Measurements from ENCODE around the gene ADA.

Gene ADA

GRCh38 chr20:44691424-44692423 is 40.2 kb upstream of the ADA start:
- no peaks in the 10 kb centered on the region for H3K9me3 ChIP-seq (ENCODE audit: control insufficient read depth in 2 of 2, low read length in 2 of 2)
- H3K27ac ChIP-seq (ENCODE audit: low read depth in 2 of 2, low read length in 2 of 2), result no peak overlapping the region
- no peaks in the 10 kb centered on the region for H3K36me3 ChIP-seq (ENCODE audit: control insufficient read depth in 2 of 2, insufficient read depth in 2 of 2, low read length in 2 of 2)
- no peak overlapping the region for H3K9ac ChIP-seq (ENCODE audit: low read depth in 1 of 2, low read length in 2 of 2)
- H3K27me3 ChIP-seq (ENCODE audit: control insufficient read depth in 2 of 2, insufficient read depth in 2 of 2, low read length in 2 of 2), result peaks cover 0 to 3% of the 10 kb centered on the region in 2 donors
- H3K4me3 ChIP-seq (ENCODE audit: low read length in 2 of 2), result no peak overlapping the region
- no peaks in the 10 kb centered on the region for H3K4me1 ChIP-seq (ENCODE audit: control insufficient read depth in 2 of 2, insufficient read depth in 2 of 2, low read length in 2 of 2)

GRCh38 chr20:44690781-44691423 is 39.4 kb upstream of the ADA start:
- Histone ChIP-seq H3K27ac (ENCODE audit: low read depth in 2 of 2, low read length in 2 of 2) (no peak overlapping the region), H3K4me1 (ENCODE audit: control insufficient read depth in 2 of 2, insufficient read depth in 2 of 2, low read length in 2 of 2) (no peaks in the 10 kb centered on the region), H3K9me3 (ENCODE audit: control insufficient read depth in 2 of 2, low read length in 2 of 2) (no peaks in the 10 kb centered on the region), H3K36me3 (ENCODE audit: control insufficient read depth in 2 of 2, insufficient read depth in 2 of 2, low read length in 2 of 2) (no peaks in the 10 kb centered on the region), H3K27me3 (ENCODE audit: control insufficient read depth in 2 of 2, insufficient read depth in 2 of 2, low read length in 2 of 2) (peaks cover 0 to 3% of the 10 kb centered on the region in 2 donors), H3K9ac (ENCODE audit: low read depth in 1 of 2, low read length in 2 of 2) (no peak overlapping the region), H3K4me3 (ENCODE audit: low read length in 2 of 2) (no peak overlapping the region)

- H3K27me3 ChIP-seq (ENCODE audit: control insufficient read depth in 2 of 2, insufficient read depth in 2 of 2, low read length in 2 of 2), result peaks cover 0 to 3% of the 10 kb centered on the region in 2 donors
- no peaks in the 10 kb centered on the region for H3K36me3 ChIP-seq (ENCODE audit: control insufficient read depth in 2 of 2, insufficient read depth in 2 of 2, low read length in 2 of 2)
- H3K9ac ChIP-seq (ENCODE audit: low read depth in 1 of 2, low read length in 2 of 2), result no peak overlapping the region
- no peak overlapping the region for H3K4me3 ChIP-seq (ENCODE audit: low read length in 2 of 2)
- no peak overlapping the region for H3K27ac ChIP-seq (ENCODE audit: low read depth in 2 of 2, low read length in 2 of 2)
- H3K4me1 ChIP-seq (ENCODE audit: control insufficient read depth in 2 of 2, insufficient read depth in 2 of 2, low read length in 2 of 2), result no peaks in the 10 kb centered on the region
- H3K9me3 ChIP-seq (ENCODE audit: control insufficient read depth in 2 of 2, low read length in 2 of 2), result no peaks in the 10 kb centered on the region
Observed at GRCh38 chr20:44689809-44690208, 38.3 kb upstream of the ADA start.

GRCh38 chr20:44688053-44688625 is 36.6 kb upstream of the ADA start:
- Histone ChIP-seq H3K9ac (ENCODE audit: low read depth in 1 of 2, low read length in 2 of 2) (no peak overlapping the region), H3K4me3 (ENCODE audit: low read length in 2 of 2) (no peak overlapping the region), H3K36me3 (ENCODE audit: control insufficient read depth in 2 of 2, insufficient read depth in 2 of 2, low read length in 2 of 2) (no peaks in the 10 kb centered on the region), H3K27ac (ENCODE audit: low read depth in 2 of 2, low read length in 2 of 2) (no peak overlapping the region), H3K4me1 (ENCODE audit: control insufficient read depth in 2 of 2, insufficient read depth in 2 of 2, low read length in 2 of 2) (no peaks in the 10 kb centered on the region), H3K9me3 (ENCODE audit: control insufficient read depth in 2 of 2, low read length in 2 of 2) (no peaks in the 10 kb centered on the region), H3K27me3 (ENCODE audit: control insufficient read depth in 2 of 2, insufficient read depth in 2 of 2, low read length in 2 of 2) (peaks cover 0 to 6% of the 10 kb centered on the region in 2 donors)

GRCh38 chr20:44686934-44687333 is 35.4 kb upstream of the ADA start:
- Histone ChIP-seq H3K9ac (ENCODE audit: low read depth in 1 of 2, low read length in 2 of 2) (no peak overlapping the region), H3K36me3 (ENCODE audit: control insufficient read depth in 2 of 2, insufficient read depth in 2 of 2, low read length in 2 of 2) (no peaks in the 10 kb centered on the region), H3K27me3 (ENCODE audit: control insufficient read depth in 2 of 2, insufficient read depth in 2 of 2, low read length in 2 of 2) (peaks cover 0 to 6% of the 10 kb centered on the region in 2 donors), H3K27ac (ENCODE audit: low read depth in 2 of 2, low read length in 2 of 2) (no peak overlapping the region), H3K4me3 (ENCODE audit: low read length in 2 of 2) (no peak overlapping the region), H3K9me3 (ENCODE audit: control insufficient read depth in 2 of 2, low read length in 2 of 2) (no peaks in the 10 kb centered on the region), H3K4me1 (ENCODE audit: control insufficient read depth in 2 of 2, insufficient read depth in 2 of 2, low read length in 2 of 2) (no peaks in the 10 kb centered on the region)

GRCh38 chr20:44684047-44684967 is 32.8 kb upstream of the ADA start:
- Histone ChIP-seq H3K4me3 (ENCODE audit: low read length in 2 of 2) (no peak overlapping the region), H3K4me1 (ENCODE audit: control insufficient read depth in 2 of 2, insufficient read depth in 2 of 2, low read length in 2 of 2) (no peaks in the 10 kb centered on the region), H3K9ac (ENCODE audit: low read depth in 1 of 2, low read length in 2 of 2) (no peak overlapping the region), H3K9me3 (ENCODE audit: control insufficient read depth in 2 of 2, low read length in 2 of 2) (no peaks in the 10 kb centered on the region), H3K27ac (ENCODE audit: low read depth in 2 of 2, low read length in 2 of 2) (no peak overlapping the region), H3K27me3 (ENCODE audit: control insufficient read depth in 2 of 2, insufficient read depth in 2 of 2, low read length in 2 of 2) (peaks cover 0 to 6% of the 10 kb centered on the region in 2 donors), H3K36me3 (ENCODE audit: control insufficient read depth in 2 of 2, insufficient read depth in 2 of 2, low read length in 2 of 2) (no peaks in the 10 kb centered on the region)

GRCh38 chr20:44683263-44684046 is 32.0 kb upstream of the ADA start:
- no peak overlapping the region for H3K27ac ChIP-seq (ENCODE audit: low read depth in 2 of 2, low read length in 2 of 2)
- no peak overlapping the region for H3K4me3 ChIP-seq (ENCODE audit: low read length in 2 of 2)
- no peaks in the 10 kb centered on the region for H3K9me3 ChIP-seq (ENCODE audit: control insufficient read depth in 2 of 2, low read length in 2 of 2)
- no peaks in the 10 kb centered on the region for H3K36me3 ChIP-seq (ENCODE audit: control insufficient read depth in 2 of 2, insufficient read depth in 2 of 2, low read length in 2 of 2)
- no peaks in the 10 kb centered on the region for H3K4me1 ChIP-seq (ENCODE audit: control insufficient read depth in 2 of 2, insufficient read depth in 2 of 2, low read length in 2 of 2)
- H3K27me3 ChIP-seq (ENCODE audit: control insufficient read depth in 2 of 2, insufficient read depth in 2 of 2, low read length in 2 of 2), result peaks cover 0 to 6% of the 10 kb centered on the region in 2 donors
- H3K9ac ChIP-seq (ENCODE audit: low read depth in 1 of 2, low read length in 2 of 2), result no peak overlapping the region

GRCh38 chr20:44681796-44682566 is 30.5 kb upstream of the ADA start:
- Histone ChIP-seq H3K27ac (ENCODE audit: low read depth in 2 of 2, low read length in 2 of 2) (no peak overlapping the region), H3K27me3 (ENCODE audit: control insufficient read depth in 2 of 2, insufficient read depth in 2 of 2, low read length in 2 of 2) (peaks cover 0 to 4% of the 10 kb centered on the region in 2 donors), H3K4me1 (ENCODE audit: control insufficient read depth in 2 of 2, insufficient read depth in 2 of 2, low read length in 2 of 2) (no peaks in the 10 kb centered on the region), H3K9me3 (ENCODE audit: control insufficient read depth in 2 of 2, low read length in 2 of 2) (no peaks in the 10 kb centered on the region), H3K4me3 (ENCODE audit: low read length in 2 of 2) (no peak overlapping the region), H3K36me3 (ENCODE audit: control insufficient read depth in 2 of 2, insufficient read depth in 2 of 2, low read length in 2 of 2) (no peaks in the 10 kb centered on the region), H3K9ac (ENCODE audit: low read depth in 1 of 2, low read length in 2 of 2) (no peak overlapping the region)
